ENCODE measurements around the gene TMEM270.

Gene TMEM270

DNA sequence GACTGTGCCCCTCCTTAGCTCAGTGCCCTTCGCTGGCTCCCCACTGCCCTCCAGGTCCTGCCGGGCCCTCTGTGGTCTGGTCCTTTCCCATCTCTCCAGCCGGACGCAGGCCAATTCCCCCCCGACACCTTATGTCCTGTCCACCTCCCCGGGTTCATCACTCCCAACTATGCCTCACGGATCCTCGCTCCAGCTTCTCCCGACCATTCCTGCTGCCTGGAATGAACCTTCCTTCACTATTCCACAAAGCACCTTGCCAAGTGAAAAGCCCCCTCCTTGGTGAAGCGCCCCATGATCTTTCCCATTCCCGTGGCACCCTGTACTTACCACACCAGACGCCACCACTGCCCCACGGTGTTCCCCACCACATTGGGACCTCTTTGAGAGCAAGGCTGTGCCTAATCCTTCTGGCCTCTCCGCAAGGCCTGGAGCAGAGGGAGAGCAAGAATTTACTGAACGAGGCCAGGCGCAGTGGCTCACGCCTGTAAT lies 47.2 kb downstream of the TMEM270 start:
- no peak for DNase-seq (ENCODE audit: low spot score)
- no peak overlapping the region for H3K4me3 ChIP-seq
- no peak overlapping the region for H3K27ac ChIP-seq
- TF ChIP-seq, protein P1, sequence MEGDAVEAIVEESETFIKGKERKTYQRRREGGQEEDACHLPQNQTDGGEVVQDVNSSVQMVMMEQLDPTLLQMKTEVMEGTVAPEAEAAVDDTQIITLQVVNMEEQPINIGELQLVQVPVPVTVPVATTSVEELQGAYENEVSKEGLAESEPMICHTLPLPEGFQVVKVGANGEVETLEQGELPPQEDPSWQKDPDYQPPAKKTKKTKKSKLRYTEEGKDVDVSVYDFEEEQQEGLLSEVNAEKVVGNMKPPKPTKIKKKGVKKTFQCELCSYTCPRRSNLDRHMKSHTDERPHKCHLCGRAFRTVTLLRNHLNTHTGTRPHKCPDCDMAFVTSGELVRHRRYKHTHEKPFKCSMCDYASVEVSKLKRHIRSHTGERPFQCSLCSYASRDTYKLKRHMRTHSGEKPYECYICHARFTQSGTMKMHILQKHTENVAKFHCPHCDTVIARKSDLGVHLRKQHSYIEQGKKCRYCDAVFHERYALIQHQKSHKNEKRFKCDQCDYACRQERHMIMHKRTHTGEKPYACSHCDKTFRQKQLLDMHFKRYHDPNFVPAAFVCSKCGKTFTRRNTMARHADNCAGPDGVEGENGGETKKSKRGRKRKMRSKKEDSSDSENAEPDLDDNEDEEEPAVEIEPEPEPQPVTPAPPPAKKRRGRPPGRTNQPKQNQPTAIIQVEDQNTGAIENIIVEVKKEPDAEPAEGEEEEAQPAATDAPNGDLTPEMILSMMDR (IDR thresholded peaks at IDR 0.05): no peak

DNA sequence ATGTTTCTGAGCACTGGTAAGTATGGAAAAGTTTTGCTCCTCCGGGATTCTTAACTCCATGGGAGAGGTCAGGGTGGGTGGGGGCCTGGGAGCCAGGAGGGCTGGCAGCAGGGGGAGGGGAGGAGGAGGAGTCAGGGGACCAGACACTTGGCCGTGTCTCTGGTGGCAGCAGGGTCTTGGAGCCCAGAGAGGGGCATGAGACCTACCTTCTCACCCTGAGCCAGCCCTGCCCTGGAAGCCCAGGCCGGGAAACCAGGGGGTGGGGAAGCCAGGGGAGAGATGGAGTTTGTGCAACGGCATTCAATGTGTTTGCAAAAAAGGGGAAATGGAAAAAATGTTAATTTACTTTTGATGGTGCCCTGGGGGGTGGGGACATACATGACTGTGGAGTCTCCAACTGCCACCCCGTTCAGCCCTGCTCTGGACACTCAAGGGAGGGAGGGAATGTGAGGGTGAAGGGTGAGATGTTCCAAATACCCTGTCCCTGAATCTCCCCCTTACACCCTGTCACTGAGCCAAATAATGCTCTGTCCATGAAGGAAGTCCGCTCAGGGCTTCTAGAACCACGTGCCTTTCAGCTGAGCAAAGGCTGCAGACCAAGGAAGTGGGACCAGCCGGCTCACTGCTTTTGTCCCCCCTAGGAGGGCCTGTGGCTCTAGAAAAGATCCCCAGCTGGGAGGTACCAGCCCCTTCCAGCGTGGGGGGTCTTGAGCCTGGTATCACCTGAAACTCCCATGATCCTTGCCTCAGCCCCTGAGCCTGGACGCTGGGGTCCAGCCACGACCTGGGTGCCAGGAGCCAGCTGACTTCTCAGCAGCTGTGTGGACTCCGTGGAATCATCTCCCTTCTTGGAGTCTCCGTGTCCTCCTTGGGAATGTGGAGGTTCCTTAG lies 48.3 kb downstream of the TMEM270 start:
- DNase-seq (ENCODE audit: low spot score): no peak
- Histone ChIP-seq H3K27ac (no peak overlapping the region), H3K4me3 (no peak overlapping the region)
- TF ChIP-seq, protein P1 (IDR thresholded peaks at IDR 0.05): no peak

DNA sequence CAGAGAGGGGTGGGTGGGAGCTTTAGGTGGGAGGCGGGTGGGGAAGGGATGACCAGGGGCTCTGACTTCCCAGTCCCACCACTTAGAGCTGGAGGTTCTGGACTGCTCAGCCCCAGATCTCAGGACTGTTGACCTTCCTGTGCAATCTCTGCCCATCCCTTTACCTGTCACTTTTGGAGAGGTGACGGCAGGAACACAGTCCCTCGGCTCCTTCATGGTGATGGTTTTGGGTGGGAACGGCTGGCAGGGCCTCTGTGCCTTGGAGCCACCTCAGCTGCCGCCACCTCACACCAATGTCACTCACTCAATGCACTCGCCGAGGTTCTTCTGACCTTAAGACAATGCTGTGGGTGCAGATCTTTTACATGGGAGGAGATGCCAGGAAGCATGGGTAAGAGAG lies 49.0 kb downstream of the TMEM270 start:
- Histone ChIP-seq H3K4me3 (no peak overlapping the region), H3K27ac (no peak overlapping the region)
- TF ChIP-seq, protein P1 (IDR thresholded peaks at IDR 0.05): no peak
- no peak for DNase-seq (ENCODE audit: low spot score)

DNA sequence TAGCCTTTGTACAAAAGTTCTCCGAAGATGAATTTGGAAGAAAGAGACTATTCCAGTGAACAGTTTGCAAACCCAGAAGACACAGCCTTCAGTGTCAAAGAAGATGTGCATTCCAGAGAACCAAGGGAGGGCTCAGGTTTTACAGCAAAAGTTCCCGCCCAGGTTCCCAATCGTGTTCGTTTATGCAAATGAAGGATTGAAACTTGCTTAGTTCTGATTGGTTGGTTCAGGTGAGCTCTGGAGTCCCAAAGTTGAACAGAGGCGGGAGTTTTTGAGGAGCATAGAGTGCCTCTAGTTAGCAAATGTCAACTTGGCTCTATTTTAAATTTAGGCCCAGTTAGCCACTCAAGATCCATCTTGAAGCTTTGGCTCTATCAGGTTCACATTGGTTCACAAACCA lies 51.3 kb downstream of the TMEM270 start:
- H3K4me3 ChIP-seq: no peak overlapping the region
- TF ChIP-seq, protein P1 (IDR thresholded peaks at IDR 0.05): no peak
- no peak overlapping the region for H3K27ac ChIP-seq
- DNase-seq (ENCODE audit: low spot score): no peak
